Endothelial cell of umbilical vein (primary cell): ENCODE data around the gene CXXC5.

Experiments
- EZH2 ChIP-seq: IDR thresholded peaks from 2 replicates; pipeline ENCODE4 v1.6.1; 2012; ENCODE audit warnings: borderline replicate concordance, low read depth, mild to moderate bottlenecking, moderate library complexity, low read length, inconsistent platforms; ENCODE audit not compliant: severe bottlenecking
- MYC ChIP-seq: IDR thresholded peaks from one replicate; pipeline ENCODE4 v1.6.1; 2011; ENCODE audit warnings: mild to moderate bottlenecking, low read depth, low read length
- POLR2A ChIP-seq: IDR thresholded peaks from 2 replicates; pipeline ENCODE4 v1.6.1; 2012; ENCODE audit warnings: low read depth, mild to moderate bottlenecking, control low read depth, low read length
- TF ChIP-seq, protein P1 (sequence below), 2 donors: IDR thresholded peaks; 1 replicate in 1 of 2; 2 replicates in 1 of 2; pipeline ENCODE4 v1.5.1; 2011; ENCODE audit warnings: low read length in 2 of 2, mild to moderate bottlenecking in 2 of 2, moderate library complexity in 2 of 2, control low read depth in 1 of 2, inconsistent platforms in 1 of 2, low read depth in 1 of 2; ENCODE audit not compliant: insufficient read depth in 1 of 2; ENCODE audit errors: extremely low read depth in 1 of 2

DNA sequence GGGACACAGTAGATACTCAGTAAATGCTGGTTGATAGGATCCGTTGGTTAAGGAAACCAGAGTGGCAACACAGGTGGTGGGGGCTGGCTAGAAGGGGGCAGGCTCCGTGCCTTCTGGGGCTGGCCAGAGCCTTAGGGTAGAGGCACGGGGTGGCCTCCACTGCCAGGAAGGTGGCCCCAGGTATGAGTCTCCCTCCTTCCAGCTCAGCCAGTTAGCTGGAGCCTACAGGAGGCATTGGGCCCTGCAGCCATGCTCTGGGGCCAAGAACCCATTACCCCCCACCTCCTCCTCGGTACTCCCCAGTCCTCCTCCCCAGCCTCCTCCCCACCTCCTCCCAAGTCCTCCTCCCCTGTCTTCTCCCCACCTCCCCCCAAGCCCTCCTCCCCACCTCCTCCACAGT lies 27.7 kb downstream of the CXXC5 start:
- TF ChIP-seq EZH2 (no peak), POLR2A (no peak), MYC (no peak)
- TF ChIP-seq, protein P1, sequence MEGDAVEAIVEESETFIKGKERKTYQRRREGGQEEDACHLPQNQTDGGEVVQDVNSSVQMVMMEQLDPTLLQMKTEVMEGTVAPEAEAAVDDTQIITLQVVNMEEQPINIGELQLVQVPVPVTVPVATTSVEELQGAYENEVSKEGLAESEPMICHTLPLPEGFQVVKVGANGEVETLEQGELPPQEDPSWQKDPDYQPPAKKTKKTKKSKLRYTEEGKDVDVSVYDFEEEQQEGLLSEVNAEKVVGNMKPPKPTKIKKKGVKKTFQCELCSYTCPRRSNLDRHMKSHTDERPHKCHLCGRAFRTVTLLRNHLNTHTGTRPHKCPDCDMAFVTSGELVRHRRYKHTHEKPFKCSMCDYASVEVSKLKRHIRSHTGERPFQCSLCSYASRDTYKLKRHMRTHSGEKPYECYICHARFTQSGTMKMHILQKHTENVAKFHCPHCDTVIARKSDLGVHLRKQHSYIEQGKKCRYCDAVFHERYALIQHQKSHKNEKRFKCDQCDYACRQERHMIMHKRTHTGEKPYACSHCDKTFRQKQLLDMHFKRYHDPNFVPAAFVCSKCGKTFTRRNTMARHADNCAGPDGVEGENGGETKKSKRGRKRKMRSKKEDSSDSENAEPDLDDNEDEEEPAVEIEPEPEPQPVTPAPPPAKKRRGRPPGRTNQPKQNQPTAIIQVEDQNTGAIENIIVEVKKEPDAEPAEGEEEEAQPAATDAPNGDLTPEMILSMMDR (IDR thresholded peaks at IDR 0.05; ENCODE audit: extremely low read depth in 1 of 2, insufficient read depth in 1 of 2, low read depth in 1 of 2, low read length in 2 of 2), result no peak
